CD8-positive, alpha-beta memory T cell (primary cell): ENCODE data around the gene CASK. TPM values are rescaled to one million over a fixed set of nuclear protein-coding genes. Genes with fewer than 3 reads are reported as not detected.

Experiments used
- CTCF ChIA-PET: fragments of 350-600 bp; sonication (Branson Sonifier 250); formaldehyde crosslinking; loops from one replicate; lab custom pipeline; 2021; ENCODE audit warnings: antibody characterized with exemption; lab: Charles Lee
- POLR2A ChIA-PET: fragments of 350-600 bp; sonication (Branson Sonifier 250); formaldehyde crosslinking; loops from one replicate; lab custom pipeline; 2021; ENCODE audit warnings: antibody characterized with exemption; lab: Charles Lee
- DNase-seq, 5 donors: peaks; one replicate each; pipeline versions ENCODE4 v3.0.0 to v3.0.0-alpha.2; 2020 to 2022; ENCODE audit warnings: mixed read lengths in 1 of 5
- H3K27ac ChIP-seq: one replicate; pipeline ENCODE4 v1.7.0; 2013; ENCODE audit warnings: low read depth, mild to moderate bottlenecking, low read length, moderate library complexity
- H3K27me3 ChIP-seq: 2 replicates; pipeline ENCODE4 v1.7.0; 2013; ENCODE audit warnings: low read length, mild to moderate bottlenecking; ENCODE audit not compliant: insufficient read depth, poor library complexity, severe bottlenecking
- H3K36me3 ChIP-seq: 2 replicates; pipeline ENCODE4 v1.7.0; 2013; ENCODE audit warnings: mild to moderate bottlenecking, low read length, moderate library complexity; ENCODE audit not compliant: insufficient read depth
- H3K4me1 ChIP-seq: 2 replicates; pipeline ENCODE4 v1.7.0; 2013; ENCODE audit warnings: mild to moderate bottlenecking, low read length, moderate library complexity; ENCODE audit not compliant: insufficient read depth
- H3K4me3 ChIP-seq: 2 replicates; pipeline ENCODE4 v1.7.0; 2013; ENCODE audit warnings: mild to moderate bottlenecking, low read length
- H3K9me3 ChIP-seq: 2 replicates; pipeline ENCODE4 v1.7.0; 2013; ENCODE audit warnings: mild to moderate bottlenecking, low read length
- H3K27ac Mint-ChIP-seq, 8 donors: one replicate each; pipeline ENCODE4 v1.8.0; 2020 to 2021; ENCODE audit warnings: mixed read lengths in 8 of 8, mild to moderate bottlenecking in 6 of 8, inconsistent platforms in 3 of 8, moderate library complexity in 3 of 8
- H3K27me3 Mint-ChIP-seq, 2 donors: one replicate each; pipeline ENCODE4 v1.8.0; 2020 to 2021; ENCODE audit warnings: mixed read lengths in 2 of 2, mild to moderate bottlenecking in 1 of 2, moderate library complexity in 1 of 2
- H3K36me3 Mint-ChIP-seq, 3 donors: one replicate each; pipeline ENCODE4 v1.8.0; 2020 to 2021; ENCODE audit warnings: mixed read lengths in 3 of 3, inconsistent platforms in 1 of 3, mild to moderate bottlenecking in 1 of 3
- H3K4me1 Mint-ChIP-seq, 3 donors: one replicate each; pipeline ENCODE4 v1.8.0; 2020 to 2021; ENCODE audit warnings: mixed read lengths in 3 of 3, inconsistent platforms in 1 of 3, mild to moderate bottlenecking in 1 of 3
- H3K4me3 Mint-ChIP-seq, 7 donors: one replicate each; pipeline ENCODE4 v1.8.0; 2020 to 2021; ENCODE audit warnings: mixed read lengths in 7 of 7, mild to moderate bottlenecking in 6 of 7, moderate library complexity in 4 of 7, inconsistent platforms in 2 of 7
- H3K9me3 Mint-ChIP-seq, 5 donors: one replicate each; pipeline ENCODE4 v1.8.0; 2020 to 2022; ENCODE audit warnings: mixed read lengths in 5 of 5, mild to moderate bottlenecking in 3 of 5, moderate library complexity in 2 of 5, inconsistent platforms in 1 of 5
- polyA plus RNA-seq: library from polyadenylated mRNA; unstranded; fragments of 300-500 nt; fragmentation: Illumina TruSeq; gene quantifications from one replicate; pipeline ENCODE4 v1.2.3, GENCODE V29; 2021
- total RNA-seq, 2 experiments: library from RNA; stranded (reverse); gene quantifications; one replicate each; pipeline ENCODE4 v1.2.3, GENCODE V29; 2021

Gene CASK
- total and polyA plus RNA-seq, 3 experiments from 2014 or later = 20.2 to 32.5 (median 28.4) TPM

DNA sequence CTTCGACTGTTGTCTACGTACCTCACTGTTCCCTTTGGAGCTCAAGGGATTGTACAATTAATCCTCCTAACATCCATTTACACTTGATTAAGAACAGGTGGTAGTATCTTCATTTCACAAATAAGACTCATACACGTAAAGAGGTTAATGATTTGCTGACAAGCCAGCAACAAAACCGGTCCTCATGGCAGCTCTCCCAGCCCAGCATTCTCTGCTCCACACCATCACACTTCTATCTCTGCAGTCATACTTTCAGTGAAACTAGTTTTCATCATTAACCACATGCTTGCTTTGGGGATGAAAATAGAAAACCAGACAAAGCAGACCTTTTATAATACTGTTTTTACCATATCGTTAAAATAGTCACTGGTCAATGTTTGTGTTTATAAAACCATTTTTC is 28.7 kb upstream of the CASK start:
- H3K9me3 ChIP-seq = no peaks in the 10 kb centered on the region
- Mint-ChIP-seq H3K27me3 (no peaks in the 10 kb centered on the region), H3K4me1 (peaks cover 0 to under 1% (median 0%) of the 10 kb centered on the region in 3 donors), H3K27ac (no peak overlapping the region), H3K36me3 (no peaks in the 10 kb centered on the region), H3K9me3 (no peaks in the 10 kb centered on the region), H3K4me3 (no peak overlapping the region)
- H3K4me1 ChIP-seq = no peaks in the 10 kb centered on the region
- CTCF ChIA-PET = no interaction called here
- H3K36me3 ChIP-seq = no peaks in the 10 kb centered on the region
- H3K27ac ChIP-seq = no peak overlapping the region
- no peaks in the 10 kb centered on the region for H3K27me3 ChIP-seq
- H3K4me3 ChIP-seq = no peak overlapping the region
- POLR2A ChIA-PET = no interaction called here
- DNase-seq = no peak

DNA sequence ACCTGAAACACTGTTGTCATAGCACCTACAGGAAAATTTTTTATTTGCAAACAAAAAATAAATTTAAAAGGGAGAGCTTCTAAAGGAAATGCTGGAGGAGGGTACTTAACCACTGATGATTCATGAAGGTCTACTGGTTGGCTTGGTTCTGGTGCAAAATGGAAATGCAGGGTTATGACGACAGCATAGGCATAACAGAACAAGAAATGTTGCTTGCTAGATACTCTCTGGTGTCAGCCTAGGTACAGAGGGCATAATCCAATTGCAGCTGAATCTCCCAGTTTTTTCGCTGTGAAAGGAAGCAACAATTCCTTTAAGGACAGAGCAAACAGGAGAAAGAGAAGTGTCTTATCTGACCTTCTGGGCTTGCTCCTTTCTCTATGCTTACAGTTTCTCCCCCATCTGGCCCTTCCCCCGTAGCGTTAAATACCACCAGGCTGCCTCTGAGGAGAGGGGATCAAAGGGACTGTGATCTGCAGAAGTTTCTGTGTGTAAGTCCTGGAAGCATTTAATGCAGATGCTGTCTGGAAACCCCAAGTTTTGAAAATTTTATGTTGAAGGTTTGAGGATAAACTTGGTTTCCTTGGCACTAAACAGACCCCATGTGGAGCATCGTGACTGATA is 23.7 kb upstream of the CASK start:
- H3K27ac ChIP-seq = no peak overlapping the region
- no peaks in the 10 kb centered on the region for H3K9me3 ChIP-seq
- Mint-ChIP-seq H3K27me3 (no peaks in the 10 kb centered on the region), H3K4me3 (no peak overlapping the region), H3K9me3 (no peaks in the 10 kb centered on the region), H3K4me1 (peaks cover 0 to 3% (median 0%) of the 10 kb centered on the region in 3 donors), H3K36me3 (no peaks in the 10 kb centered on the region), H3K27ac (peak overlapping the region in 1 of 8 donors; percentile 9)
- no peak for DNase-seq
- H3K4me3 ChIP-seq = no peak overlapping the region
- ChIA-PET POLR2A (no interaction called here), CTCF (no interaction called here)
- no peaks in the 10 kb centered on the region for H3K4me1 ChIP-seq
- H3K36me3 ChIP-seq = no peaks in the 10 kb centered on the region
- no peaks in the 10 kb centered on the region for H3K27me3 ChIP-seq

DNA sequence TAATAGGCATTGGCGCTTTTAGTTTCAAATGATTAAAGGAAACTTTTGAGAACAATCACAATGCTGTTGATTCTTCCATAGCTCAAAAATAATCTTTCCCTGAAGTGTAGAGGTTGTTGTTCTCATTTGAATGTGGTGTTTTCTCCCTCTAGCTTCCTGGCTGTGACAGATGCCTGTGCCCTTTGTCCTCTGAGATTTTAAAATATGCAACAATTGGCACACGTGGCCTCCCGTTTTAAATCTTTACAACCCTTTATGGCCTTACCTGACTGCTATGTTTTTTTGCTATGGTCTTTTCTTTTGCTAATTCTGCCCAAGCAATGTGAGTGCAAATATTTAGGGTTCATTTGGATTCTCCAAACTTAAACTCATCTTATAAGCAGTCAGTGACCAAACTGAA is 22.9 kb upstream of the CASK start:
- no peak for DNase-seq
- H3K9me3 Mint-ChIP-seq = no peaks in the 10 kb centered on the region
- H3K27me3 Mint-ChIP-seq = no peaks in the 10 kb centered on the region
- Histone ChIP-seq H3K4me1 (no peaks in the 10 kb centered on the region), H3K36me3 (no peaks in the 10 kb centered on the region), H3K9me3 (no peaks in the 10 kb centered on the region), H3K27ac (no peak overlapping the region), H3K4me3 (no peak overlapping the region), H3K27me3 (no peaks in the 10 kb centered on the region)
- POLR2A ChIA-PET = no interaction called here
- no peak overlapping the region for H3K27ac Mint-ChIP-seq
- H3K36me3 Mint-ChIP-seq = no peaks in the 10 kb centered on the region
- H3K4me3 Mint-ChIP-seq = no peak overlapping the region
- CTCF ChIA-PET = no interaction called here
- H3K4me1 Mint-ChIP-seq = peaks cover 0 to 3% (median 0%) of the 10 kb centered on the region in 3 donors

DNA sequence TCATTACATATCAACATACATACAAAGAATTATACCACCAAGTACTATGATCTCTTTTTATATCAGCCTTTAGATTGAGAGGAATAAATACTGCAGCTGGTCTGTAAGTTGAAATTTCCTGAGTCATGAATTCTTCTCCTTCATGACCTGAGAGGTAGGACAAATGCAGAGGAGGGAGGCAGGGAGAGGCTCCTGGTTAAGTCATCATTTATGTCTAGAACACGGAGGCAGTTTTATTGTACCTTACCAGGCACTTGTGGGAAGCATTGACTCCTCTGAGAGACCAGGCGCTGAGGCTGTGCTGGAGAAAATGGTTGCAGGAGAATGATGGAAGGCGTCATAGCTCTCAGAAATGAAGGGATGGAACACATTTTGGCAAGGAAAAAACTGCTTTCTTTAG is 12.5 kb upstream of the CASK start:
- Mint-ChIP-seq H3K4me3 (no peak overlapping the region), H3K4me1 (peaks cover 33 to 49% (median 37%) of the 10 kb centered on the region in 3 donors), H3K36me3 (peaks cover 0 to 3% (median 0%) of the 10 kb centered on the region in 3 donors), H3K27ac (peak overlapping the region in 1 of 8 donors; percentile 15), H3K9me3 (peaks cover 0 to 2% (median 0%) of the 10 kb centered on the region in 5 donors), H3K27me3 (peaks cover 0 to 13% of the 10 kb centered on the region in 2 donors)
- H3K9me3 ChIP-seq = no peaks in the 10 kb centered on the region
- H3K4me3 ChIP-seq = no peak overlapping the region
- no peak overlapping the region for H3K27ac ChIP-seq
- H3K4me1 ChIP-seq = peaks cover 7% of the 10 kb centered on the region
- ChIA-PET POLR2A (no interaction called here), CTCF (no interaction called here)
- DNase-seq = no peak
- H3K27me3 ChIP-seq = no peaks in the 10 kb centered on the region
- no peaks in the 10 kb centered on the region for H3K36me3 ChIP-seq

DNA sequence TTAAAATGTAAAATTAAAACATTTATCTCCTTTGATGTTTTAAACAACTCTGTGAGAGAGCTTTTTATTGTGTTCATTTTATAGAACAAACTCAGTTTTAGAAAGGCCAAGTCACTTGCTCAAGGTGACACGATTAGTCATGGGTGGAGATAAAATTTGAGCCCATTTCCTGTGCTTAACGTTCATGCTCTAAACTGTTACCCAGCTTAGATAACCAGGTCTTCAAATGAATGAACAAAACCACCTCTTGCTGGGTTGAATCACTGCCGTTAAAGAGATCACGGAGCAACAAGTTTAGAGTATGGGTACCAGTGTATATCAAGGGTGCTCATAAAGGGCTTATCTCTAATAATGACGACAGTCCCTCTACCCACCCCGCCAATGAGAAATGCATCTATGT is 10.2 kb upstream of the CASK start:
- peaks cover 0 to 22% of the 10 kb centered on the region in 2 donors for H3K27me3 Mint-ChIP-seq
- DNase-seq = peak in 1 of 5 donors; percentile 40
- CTCF ChIA-PET = no interaction called here
- peaks cover 32 to 48% (median 37%) of the 10 kb centered on the region in 3 donors for H3K4me1 Mint-ChIP-seq
- Histone ChIP-seq H3K36me3 (no peaks in the 10 kb centered on the region), H3K4me3 (no peak overlapping the region), H3K27me3 (no peaks in the 10 kb centered on the region), H3K4me1 (peaks cover 7% of the 10 kb centered on the region), H3K27ac (no peak overlapping the region), H3K9me3 (no peaks in the 10 kb centered on the region)
- no peak overlapping the region for H3K27ac Mint-ChIP-seq
- peak overlapping the region in 1 of 7 donors; percentile 2 for H3K4me3 Mint-ChIP-seq
- H3K9me3 Mint-ChIP-seq = peaks cover 0 to 2% (median 0%) of the 10 kb centered on the region in 5 donors
- peaks cover 0 to 3% (median 0%) of the 10 kb centered on the region in 3 donors for H3K36me3 Mint-ChIP-seq
- POLR2A ChIA-PET = interaction anchor here (0.6 to 1.4 kb wide), 5 partner anchors 10 to 137 kb away, joined by 3 to 4 read pairs (median 4); partner anchors contain the start of gene CASK

DNA sequence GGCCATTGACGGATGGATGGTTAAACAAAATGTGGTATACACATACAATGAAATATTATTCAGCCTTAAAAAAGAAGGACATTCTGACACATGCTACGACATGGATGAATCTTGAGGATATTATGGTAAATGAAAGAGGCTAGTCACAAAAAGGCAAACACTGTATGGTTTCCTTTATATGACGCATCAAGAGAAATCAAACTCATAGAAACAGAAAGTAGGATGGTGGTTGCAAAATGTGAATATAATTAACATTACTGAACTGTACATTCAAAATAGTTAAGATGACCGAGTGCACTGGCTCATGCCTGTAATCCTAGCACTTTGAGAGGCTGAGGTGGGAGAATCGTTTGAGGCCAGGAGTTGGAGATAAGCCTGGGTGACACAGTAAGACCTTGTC is 9.5 kb upstream of the CASK start:
- H3K4me1 ChIP-seq = peaks cover 7% of the 10 kb centered on the region
- H3K36me3 Mint-ChIP-seq = peaks cover 0 to 3% (median 0%) of the 10 kb centered on the region in 3 donors
- no peak for DNase-seq
- ChIA-PET POLR2A (interaction anchor here (0.6 kb wide), 1 partner anchor 136 kb away, joined by 3 read pairs; no protein-coding TSS in a partner anchor), CTCF (no interaction called here)
- H3K9me3 ChIP-seq = no peaks in the 10 kb centered on the region
- H3K4me1 Mint-ChIP-seq = peaks cover 25 to 41% (median 32%) of the 10 kb centered on the region in 3 donors
- peak overlapping the region in 5 of 8 donors; percentile 39 to 76 (median 73) for H3K27ac Mint-ChIP-seq
- peak overlapping the region in 5 of 7 donors; percentile 7 to 68 (median 46) for H3K4me3 Mint-ChIP-seq
- H3K9me3 Mint-ChIP-seq = peaks cover 0 to 2% (median 0%) of the 10 kb centered on the region in 5 donors
- no peaks in the 10 kb centered on the region for H3K36me3 ChIP-seq
- no peak overlapping the region for H3K4me3 ChIP-seq
- H3K27ac ChIP-seq = no peak overlapping the region
- H3K27me3 Mint-ChIP-seq = peaks cover 0 to 22% of the 10 kb centered on the region in 2 donors
- no peaks in the 10 kb centered on the region for H3K27me3 ChIP-seq

DNA sequence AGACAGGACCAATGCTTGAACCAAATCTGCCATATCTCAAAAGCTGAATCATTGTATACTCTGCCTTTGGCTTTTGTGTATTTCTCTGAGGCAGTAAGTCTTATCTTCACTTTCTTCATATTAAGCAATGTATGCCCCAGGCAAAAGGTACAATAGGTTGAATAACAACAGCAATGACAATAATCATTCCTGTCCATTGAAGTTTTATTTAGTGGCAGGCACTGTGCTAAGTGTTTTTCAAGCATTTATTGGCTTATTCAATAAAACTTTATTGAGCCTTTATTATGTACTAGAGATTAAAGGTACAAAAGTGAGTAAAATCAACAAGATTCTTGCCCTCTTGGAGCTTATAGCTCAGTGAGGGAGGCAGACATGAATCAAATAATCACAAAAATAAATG is 8.2 kb upstream of the CASK start:
- Mint-ChIP-seq H3K4me1 (peaks cover 12 to 28% (median 21%) of the 10 kb centered on the region in 3 donors), H3K27ac (no peak overlapping the region), H3K36me3 (peaks cover 0 to 3% (median 0%) of the 10 kb centered on the region in 3 donors), H3K27me3 (peaks cover 0 to 24% of the 10 kb centered on the region in 2 donors), H3K9me3 (peaks cover 0 to 2% (median 0%) of the 10 kb centered on the region in 5 donors), H3K4me3 (no peak overlapping the region)
- no peaks in the 10 kb centered on the region for H3K36me3 ChIP-seq
- no peak overlapping the region for H3K27ac ChIP-seq
- no peaks in the 10 kb centered on the region for H3K9me3 ChIP-seq
- CTCF ChIA-PET = no interaction called here
- POLR2A ChIA-PET = no interaction called here
- H3K27me3 ChIP-seq = no peaks in the 10 kb centered on the region
- peaks cover 7% of the 10 kb centered on the region for H3K4me1 ChIP-seq
- DNase-seq = no peak
- H3K4me3 ChIP-seq = no peak overlapping the region

DNA sequence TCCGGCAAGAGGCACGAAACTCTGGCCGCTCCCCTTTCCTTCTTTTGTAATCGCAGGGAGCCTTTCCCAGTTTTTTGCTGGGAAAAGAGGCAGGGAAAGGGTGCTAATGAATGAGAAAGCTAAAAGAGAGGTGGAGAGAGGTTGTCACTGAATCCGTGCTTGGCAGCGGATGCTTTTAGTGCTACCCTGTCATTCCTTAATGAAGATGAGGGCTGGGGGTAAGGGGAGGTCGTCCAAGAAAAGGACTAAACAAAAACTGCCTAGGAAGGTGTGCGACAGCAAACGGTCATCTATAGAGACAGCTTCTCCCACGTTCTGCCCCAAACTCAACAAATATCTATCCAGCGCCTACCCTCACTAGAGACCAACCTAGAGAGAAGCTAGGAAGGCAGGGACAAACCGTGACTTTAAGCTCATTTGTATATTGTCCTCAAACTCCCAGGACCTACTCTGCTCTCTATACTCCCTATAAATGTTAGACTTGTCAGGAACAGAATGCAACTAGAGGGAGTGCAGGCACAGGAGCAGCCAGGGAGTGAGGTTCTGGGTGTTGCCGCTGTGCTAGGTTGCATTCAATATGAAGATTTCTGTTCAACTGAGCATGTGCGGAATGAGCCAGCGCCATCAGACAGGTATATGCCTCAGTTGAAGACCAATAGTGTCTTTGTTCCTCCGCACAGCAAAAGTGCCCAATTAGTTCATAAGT is 777 bp upstream of the CASK start:
- no peaks in the 10 kb centered on the region for H3K27me3 ChIP-seq
- Mint-ChIP-seq H3K9me3 (peaks cover 0 to 3% (median 0%) of the 10 kb centered on the region in 5 donors), H3K36me3 (peaks cover 0 to 6% (median 0%) of the 10 kb centered on the region in 3 donors), H3K27me3 (peaks cover 0 to 3% of the 10 kb centered on the region in 2 donors), H3K4me1 (peaks cover 19 to 27% (median 23%) of the 10 kb centered on the region in 3 donors), H3K4me3 (peak overlapping the region; percentile 81 to 94 (median 87)), H3K27ac (peak overlapping the region; percentile 74 to 96 (median 89))
- ChIA-PET POLR2A (interaction anchor here (0.6 to 1.2 kb wide), 3 partner anchors 10 to 475 kb away, joined by 4 read pairs; no protein-coding TSS in a partner anchor), CTCF (interaction anchor here (1.5 kb wide), 1 partner anchor 56 kb away, joined by 3 read pairs; no protein-coding TSS in a partner anchor)
- peak overlapping the region; percentile 68 for H3K4me3 ChIP-seq
- peak in 4 of 5 donors; percentile 2 to 35 (median 14) for DNase-seq
- no peaks in the 10 kb centered on the region for H3K36me3 ChIP-seq
- H3K4me1 ChIP-seq = no peaks in the 10 kb centered on the region
- H3K9me3 ChIP-seq = no peaks in the 10 kb centered on the region
- H3K27ac ChIP-seq = peak overlapping the region; percentile 63
